Measurements from ENCODE around the gene CTAGE8. TPM values are rescaled to one million over a fixed set of nuclear protein-coding genes. Genes with fewer than 3 reads are reported as not detected.
"Not testable (repeated sequence)": the region's sequence is repeated elsewhere in the genome, so short reads cannot be mapped to it uniquely, and the experiment has no call there.

The CTAGE8 gene
- total RNA-seq, 1 donor: not detected

- DNase-seq (ENCODE audit: low read depth); H3K4me3 ChIP-seq (ENCODE audit: low read depth, low read length): not testable (repeated sequence)
Observed at GRCh38 chr7:144262128-144262527, 7.0 kb downstream of the CTAGE8 start.

- DNase-seq (ENCODE audit: low read depth); H3K4me3 ChIP-seq (ENCODE audit: low read depth, low read length): not testable (repeated sequence)
Observed at GRCh38 chr7:144259067-144259466, 10.0 kb downstream of the CTAGE8 start.

GRCh38 chr7:144256112-144256511 lies 13.0 kb downstream of the CTAGE8 start:
- no peak overlapping the region for H3K4me3 ChIP-seq (ENCODE audit: low read depth, low read length)
- DNase-seq (ENCODE audit: low read depth): peak; percentile 37
- TF ChIP-seq CTCF (IDR thresholded peaks at IDR 0.05; ENCODE audit: insufficient read depth, low read length): no peak

GRCh38 chr7:144255471-144255897 lies 13.6 kb downstream of the CTAGE8 start:
- TF ChIP-seq CTCF (IDR thresholded peaks at IDR 0.05; ENCODE audit: insufficient read depth, low read length): no peak

GRCh38 chr7:144252307-144252706 lies 16.8 kb downstream of the CTAGE8 start:
- not testable (repeated sequence) for DNase-seq (ENCODE audit: low read depth); H3K4me3 ChIP-seq (ENCODE audit: low read depth, low read length)

More at GRCh38 chr7:144255471-144255897, 13.6 kb downstream of the CTAGE8 start:
- DNase-seq (ENCODE audit: low read depth): no peak
- H3K4me3 ChIP-seq (ENCODE audit: low read depth, low read length): no peak overlapping the region

GRCh38 chr7:144247674-144248330 lies 21.3 kb downstream of the CTAGE8 start:
- H3K4me3 ChIP-seq (ENCODE audit: low read depth, low read length): not testable (repeated sequence)

GRCh38 chr7:144246967-144247366 lies 22.1 kb downstream of the CTAGE8 start:
- not testable (repeated sequence) for H3K4me3 ChIP-seq (ENCODE audit: low read depth, low read length); DNase-seq (ENCODE audit: low read depth)

More at GRCh38 chr7:144247674-144248330, 21.3 kb downstream of the CTAGE8 start:
- DNase-seq (ENCODE audit: low read depth): not testable (repeated sequence)

- H3K4me3 ChIP-seq (ENCODE audit: low read depth, low read length); DNase-seq (ENCODE audit: low read depth): not testable (repeated sequence)
Observed at GRCh38 chr7:144245372-144245771, 23.7 kb downstream of the CTAGE8 start.

GRCh38 chr7:144239365-144239764 lies 29.7 kb downstream of the CTAGE8 start, which contains the start of gene OR2A42:
Gene OR2A42, minus strand, starts transcription at chr7:144239605. Its CDS starts 6,762 bp downstream, at chr7:144232843.
- H3K4me3 ChIP-seq (ENCODE audit: low read depth, low read length); DNase-seq (ENCODE audit: low read depth): not testable (repeated sequence)

GRCh38 chr7:144238530-144239082 lies 30.5 kb downstream of the CTAGE8 start:
- not testable (repeated sequence) for DNase-seq (ENCODE audit: low read depth); H3K4me3 ChIP-seq (ENCODE audit: low read depth, low read length)

GRCh38 chr7:144233039-144233438 lies 36.0 kb downstream of the CTAGE8 start:
- H3K4me3 ChIP-seq (ENCODE audit: low read depth, low read length); DNase-seq (ENCODE audit: low read depth): not testable (repeated sequence)

GRCh38 chr7:144231027-144231426 lies 38.1 kb downstream of the CTAGE8 start:
- not testable (repeated sequence) for DNase-seq (ENCODE audit: low read depth)

GRCh38 chr7:144228810-144229209 lies 40.3 kb downstream of the CTAGE8 start:
- H3K4me3 ChIP-seq (ENCODE audit: low read depth, low read length); DNase-seq (ENCODE audit: low read depth): not testable (repeated sequence)

More at GRCh38 chr7:144231027-144231426, 38.1 kb downstream of the CTAGE8 start:
- not testable (repeated sequence) for H3K4me3 ChIP-seq (ENCODE audit: low read depth, low read length)

- not testable (repeated sequence) for DNase-seq (ENCODE audit: low read depth); H3K4me3 ChIP-seq (ENCODE audit: low read depth, low read length)
Observed at GRCh38 chr7:144226866-144227265, 42.2 kb downstream of the CTAGE8 start.

GRCh38 chr7:144223675-144224074 lies 45.4 kb downstream of the CTAGE8 start:
- H3K4me3 ChIP-seq (ENCODE audit: low read depth, low read length); DNase-seq (ENCODE audit: low read depth): not testable (repeated sequence)

- DNase-seq (ENCODE audit: low read depth): not testable (repeated sequence)
Observed at GRCh38 chr7:144220531-144220930, 48.6 kb downstream of the CTAGE8 start.

GRCh38 chr7:144219149-144219548 lies 49.9 kb downstream of the CTAGE8 start:
- DNase-seq (ENCODE audit: low read depth); H3K4me3 ChIP-seq (ENCODE audit: low read depth, low read length): not testable (repeated sequence)

More at GRCh38 chr7:144220531-144220930, 48.6 kb downstream of the CTAGE8 start:
- not testable (repeated sequence) for H3K4me3 ChIP-seq (ENCODE audit: low read depth, low read length)

All from fibroblast of the aortic adventitia (primary cell).